ENCODE measurements around the gene STXBP1.

The STXBP1 gene

DNA sequence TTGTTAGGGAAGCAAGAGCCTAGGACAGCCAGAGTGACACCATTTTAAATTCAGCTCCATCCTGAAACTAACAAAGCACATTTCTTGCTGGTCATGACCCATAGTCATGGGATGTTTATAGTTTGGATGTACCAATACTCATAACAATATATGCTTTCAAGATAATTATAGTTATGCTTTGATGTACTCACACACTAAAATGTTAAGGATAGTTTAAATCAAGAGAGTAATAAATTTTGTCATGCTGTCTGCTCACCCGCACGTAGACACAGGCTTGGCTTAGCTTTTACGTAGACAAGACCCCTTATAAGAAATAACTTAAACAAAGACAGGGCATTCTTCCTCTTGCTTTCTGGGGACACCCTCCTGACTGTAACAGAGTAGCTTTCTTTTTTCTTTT is 8.9 kb upstream of the STXBP1 start:
- no peaks in the 10 kb centered on the region for H4K20me1 ChIP-seq (ENCODE audit: low read depth, low read length)
- H3K4me2 ChIP-seq (ENCODE audit: low read depth, low read length, poor library complexity, severe bottlenecking), result no peak overlapping the region
- H3K9ac ChIP-seq (ENCODE audit: low read length), result no peak overlapping the region
- H3K36me3 ChIP-seq (ENCODE audit: low read length), result no peaks in the 10 kb centered on the region
- no peak overlapping the region for H3K4me3 ChIP-seq (ENCODE audit: insufficient read depth, low read length, poor library complexity, severe bottlenecking)
- no peaks in the 10 kb centered on the region for H3K9me3 ChIP-seq (ENCODE audit: insufficient read depth, low read length)
- H3F3A ChIP-seq (ENCODE audit: insufficient read depth), result peaks cover 9% of the 10 kb centered on the region
- no peaks in the 10 kb centered on the region for H3K27me3 ChIP-seq (ENCODE audit: low read length)
- H3K79me2 ChIP-seq (ENCODE audit: insufficient read depth, low read length), result no peaks in the 10 kb centered on the region
- TF ChIP-seq, protein P1, sequence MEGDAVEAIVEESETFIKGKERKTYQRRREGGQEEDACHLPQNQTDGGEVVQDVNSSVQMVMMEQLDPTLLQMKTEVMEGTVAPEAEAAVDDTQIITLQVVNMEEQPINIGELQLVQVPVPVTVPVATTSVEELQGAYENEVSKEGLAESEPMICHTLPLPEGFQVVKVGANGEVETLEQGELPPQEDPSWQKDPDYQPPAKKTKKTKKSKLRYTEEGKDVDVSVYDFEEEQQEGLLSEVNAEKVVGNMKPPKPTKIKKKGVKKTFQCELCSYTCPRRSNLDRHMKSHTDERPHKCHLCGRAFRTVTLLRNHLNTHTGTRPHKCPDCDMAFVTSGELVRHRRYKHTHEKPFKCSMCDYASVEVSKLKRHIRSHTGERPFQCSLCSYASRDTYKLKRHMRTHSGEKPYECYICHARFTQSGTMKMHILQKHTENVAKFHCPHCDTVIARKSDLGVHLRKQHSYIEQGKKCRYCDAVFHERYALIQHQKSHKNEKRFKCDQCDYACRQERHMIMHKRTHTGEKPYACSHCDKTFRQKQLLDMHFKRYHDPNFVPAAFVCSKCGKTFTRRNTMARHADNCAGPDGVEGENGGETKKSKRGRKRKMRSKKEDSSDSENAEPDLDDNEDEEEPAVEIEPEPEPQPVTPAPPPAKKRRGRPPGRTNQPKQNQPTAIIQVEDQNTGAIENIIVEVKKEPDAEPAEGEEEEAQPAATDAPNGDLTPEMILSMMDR (IDR thresholded peaks at IDR 0.05; ENCODE audit: insufficient read depth, low read length, poor library complexity, severe bottlenecking), result no peak
- TF ChIP-seq EZH2phosphoT487 (conservative IDR thresholded peaks at IDR 0.05; ENCODE audit: low read length), result no peak
- H3K9me2 ChIP-seq (replicated peaks; ENCODE audit: insufficient read depth, low read length), result no peaks in the 10 kb centered on the region
- H2AFZ ChIP-seq (ENCODE audit: low read depth, low read length, severe bottlenecking), result no peak overlapping the region
- H3K27ac ChIP-seq (ENCODE audit: low read depth, low read length), result no peak overlapping the region

DNA sequence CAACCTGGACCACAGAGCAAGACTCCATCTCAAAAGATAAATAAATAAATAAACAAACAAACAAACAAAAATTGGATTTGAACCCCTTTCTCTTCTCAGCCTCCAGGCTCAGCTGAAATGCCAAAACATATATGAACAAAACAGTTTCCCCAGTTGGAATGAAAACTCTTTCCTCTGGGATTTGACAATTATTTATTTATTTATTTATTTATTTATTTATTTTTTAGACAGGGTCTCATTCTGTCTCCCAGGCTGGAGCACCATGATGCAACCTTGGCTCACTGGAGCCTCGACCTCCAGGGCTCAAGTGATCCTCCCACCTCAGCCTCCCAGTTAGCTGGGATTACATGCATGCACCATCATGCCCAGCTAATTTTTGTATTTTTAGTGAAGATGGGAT is 6.0 kb upstream of the STXBP1 start:
- no peaks in the 10 kb centered on the region for H3K36me3 ChIP-seq (ENCODE audit: low read length)
- no peak overlapping the region for H3K4me2 ChIP-seq (ENCODE audit: low read depth, low read length, poor library complexity, severe bottlenecking)
- TF ChIP-seq, protein P1 (IDR thresholded peaks at IDR 0.05; ENCODE audit: insufficient read depth, low read length, poor library complexity, severe bottlenecking), result no peak
- no peak for TF ChIP-seq EZH2phosphoT487 (conservative IDR thresholded peaks at IDR 0.05; ENCODE audit: low read length)

DNA sequence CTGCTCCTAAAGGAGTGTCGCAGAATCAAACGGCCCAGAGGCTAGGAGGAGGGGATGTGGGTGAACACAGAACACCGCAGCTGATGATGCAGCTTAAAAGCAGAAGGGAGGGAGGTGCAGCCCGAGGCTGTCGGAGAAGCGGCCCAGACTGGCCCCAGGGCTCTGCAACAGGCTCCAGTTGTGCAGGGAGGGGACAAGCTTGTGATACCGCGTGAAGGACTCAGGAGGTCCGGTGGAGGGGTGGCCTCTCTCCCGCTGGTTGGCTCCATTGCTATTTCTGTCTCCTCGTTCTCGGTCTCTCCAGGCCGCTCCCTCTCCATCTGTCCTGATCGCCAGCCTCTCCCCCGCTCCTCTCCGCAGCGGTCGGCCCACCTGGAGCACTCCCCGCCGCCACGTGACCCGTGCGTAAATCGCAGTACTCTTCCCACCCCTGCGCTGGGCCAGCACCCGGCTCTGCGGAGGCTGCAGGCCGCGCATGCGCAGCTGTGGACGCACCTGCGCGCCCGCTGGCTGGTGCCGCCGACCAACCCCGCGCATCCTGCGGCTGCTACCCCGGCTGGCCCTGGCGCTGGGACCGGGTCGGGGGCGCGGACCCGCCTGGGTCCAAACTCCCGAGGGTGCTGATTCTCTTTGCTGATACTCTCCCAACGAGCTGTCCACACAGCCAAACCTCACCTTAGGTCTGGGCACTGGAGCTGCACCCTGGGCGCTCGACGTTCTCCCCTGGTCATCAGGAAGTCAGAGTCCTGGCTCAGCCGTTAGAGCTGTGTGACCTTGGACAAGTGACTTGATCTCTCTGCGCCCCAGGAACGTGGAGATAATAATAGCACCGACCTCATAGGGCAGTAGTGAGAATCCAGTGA is 3.7 kb upstream of the STXBP1 start:
- Histone ChIP-seq H3K27ac (ENCODE audit: low read depth, low read length) (0 out of 2 replicates have a peak overlapping the region, but pooled peaks have one; percentile 1), H3K36me3 (ENCODE audit: low read length) (no peaks in the 10 kb centered on the region), H3K9me3 (ENCODE audit: insufficient read depth, low read length) (no peaks in the 10 kb centered on the region), H3K79me2 (ENCODE audit: insufficient read depth, low read length) (no peaks in the 10 kb centered on the region), H3K4me2 (ENCODE audit: low read depth, low read length, poor library complexity, severe bottlenecking) (peak overlapping the region; percentile 81), H2AFZ (ENCODE audit: low read depth, low read length, severe bottlenecking) (peak overlapping the region; percentile 100), H3F3A (ENCODE audit: insufficient read depth) (peaks cover 16% of the 10 kb centered on the region), H3K4me3 (ENCODE audit: insufficient read depth, low read length, poor library complexity, severe bottlenecking) (peak overlapping the region; percentile 51), H3K27me3 (ENCODE audit: low read length) (no peaks in the 10 kb centered on the region), H4K20me1 (ENCODE audit: low read depth, low read length) (no peaks in the 10 kb centered on the region), H3K9me2 (replicated peaks; ENCODE audit: insufficient read depth, low read length) (no peaks in the 10 kb centered on the region), H3K9ac (ENCODE audit: low read length) (peak overlapping the region; percentile 60)
- TF ChIP-seq, protein P1 (IDR thresholded peaks at IDR 0.05; ENCODE audit: insufficient read depth, low read length, poor library complexity, severe bottlenecking), result no peak
- TF ChIP-seq EZH2phosphoT487 (conservative IDR thresholded peaks at IDR 0.05; ENCODE audit: low read length), result no peak

More for the DNA sequence above, 6.0 kb upstream of the STXBP1 start:
- H3K9me2 ChIP-seq (replicated peaks; ENCODE audit: insufficient read depth, low read length), result no peaks in the 10 kb centered on the region
- no peaks in the 10 kb centered on the region for H3K9me3 ChIP-seq (ENCODE audit: insufficient read depth, low read length)
- H3K4me3 ChIP-seq (ENCODE audit: insufficient read depth, low read length, poor library complexity, severe bottlenecking), result no peak overlapping the region
- H3K79me2 ChIP-seq (ENCODE audit: insufficient read depth, low read length), result no peaks in the 10 kb centered on the region
- H3F3A ChIP-seq (ENCODE audit: insufficient read depth), result peaks cover 16% of the 10 kb centered on the region
- no peak overlapping the region for H2AFZ ChIP-seq (ENCODE audit: low read depth, low read length, severe bottlenecking)
- H3K9ac ChIP-seq (ENCODE audit: low read length), result no peak overlapping the region
- no peaks in the 10 kb centered on the region for H4K20me1 ChIP-seq (ENCODE audit: low read depth, low read length)
- no peaks in the 10 kb centered on the region for H3K27me3 ChIP-seq (ENCODE audit: low read length)
- no peak overlapping the region for H3K27ac ChIP-seq (ENCODE audit: low read depth, low read length)
